Naive thymus-derived CD4-positive, alpha-beta T cell (primary cell): ENCODE results near the gene SOCS6. TPM values are rescaled to one million over a fixed set of nuclear protein-coding genes. Genes with fewer than 3 reads are reported as not detected.

Source experiments
- ATAC-seq: fragments of 150-1000 bp; cut with Tn5 transposase; 2 replicates; pipeline ENCODE4 v1.10.0; 2021; ENCODE audit warnings: mild to moderate bottlenecking, moderate library complexity
- CTCF ChIA-PET: fragments of 350-600 bp; sonication (Branson Sonifier 250); formaldehyde crosslinking; loops from one replicate; lab custom pipeline; 2021; ENCODE audit warnings: antibody characterized with exemption; lab: Charles Lee
- POLR2A ChIA-PET: fragments of 350-600 bp; sonication (Branson Sonifier 250); formaldehyde crosslinking; loops from one replicate; lab custom pipeline; 2021; ENCODE audit warnings: antibody characterized with exemption, inconsistent platforms; lab: Charles Lee
- DNase-seq, 9 donors: peaks; one replicate each; pipeline versions ENCODE4 v3.0.0 to v3.0.0-alpha.2; 2020 to 2022; ENCODE audit warnings: mixed read lengths in 1 of 9
- H3K27ac ChIP-seq: one replicate; pipeline ENCODE4 v1.7.0; 2013; ENCODE audit warnings: mild to moderate bottlenecking, low read depth, low read length, moderate library complexity
- H3K27me3 ChIP-seq, 2 donors: one replicate each; pipeline ENCODE4 v1.7.0; 2013; ENCODE audit warnings: low read length in 2 of 2, mild to moderate bottlenecking in 2 of 2, moderate library complexity in 2 of 2; ENCODE audit not compliant: control insufficient read depth in 2 of 2, insufficient read depth in 2 of 2
- H3K36me3 ChIP-seq, 3 experiments: 1 replicate in 2 of 3; 2 replicates in 1 of 3; pipeline ENCODE4 v1.7.0; 2013; ENCODE audit warnings: low read length in 3 of 3, mild to moderate bottlenecking in 3 of 3, moderate library complexity in 1 of 3; ENCODE audit not compliant: insufficient read depth in 3 of 3, control insufficient read depth in 2 of 3
- H3K4me1 ChIP-seq, 2 donors: one replicate each; pipeline ENCODE4 v1.7.0; 2013; ENCODE audit warnings: low read length in 2 of 2, mild to moderate bottlenecking in 2 of 2, moderate library complexity in 1 of 2; ENCODE audit not compliant: control insufficient read depth in 2 of 2, insufficient read depth in 2 of 2
- H3K4me3 ChIP-seq: 2 replicates; pipeline ENCODE4 v1.7.0; 2013; ENCODE audit warnings: mild to moderate bottlenecking, low read length
- H3K9me3 ChIP-seq, 3 experiments: 1 replicate in 2 of 3; 2 replicates in 1 of 3; pipeline ENCODE4 v1.7.0; 2013; ENCODE audit warnings: low read length in 3 of 3; ENCODE audit not compliant: control insufficient read depth in 2 of 3
- H3K27ac Mint-ChIP-seq, 9 donors: one replicate each; pipeline ENCODE4 v1.8.0; 2020 to 2022; ENCODE audit warnings: mixed read lengths in 9 of 9, mild to moderate bottlenecking in 8 of 9, moderate library complexity in 5 of 9, inconsistent platforms in 2 of 9
- H3K27me3 Mint-ChIP-seq, 5 donors: one replicate each; pipeline ENCODE4 v1.8.0; 2021 to 2022; ENCODE audit warnings: mixed read lengths in 5 of 5, mild to moderate bottlenecking in 1 of 5
- H3K36me3 Mint-ChIP-seq, 5 donors: one replicate each; pipeline ENCODE4 v1.8.0; 2020 to 2022; ENCODE audit warnings: mixed read lengths in 5 of 5, mild to moderate bottlenecking in 3 of 5, inconsistent platforms in 1 of 5
- H3K4me1 Mint-ChIP-seq, 7 donors: one replicate each; pipeline ENCODE4 v1.8.0; 2020 to 2022; ENCODE audit warnings: mixed read lengths in 7 of 7, mild to moderate bottlenecking in 3 of 7, inconsistent platforms in 1 of 7
- H3K4me3 Mint-ChIP-seq, 10 donors: one replicate each; pipeline ENCODE4 v1.8.0; 2020 to 2022; ENCODE audit warnings: mild to moderate bottlenecking in 10 of 10, mixed read lengths in 10 of 10, moderate library complexity in 6 of 10, inconsistent platforms in 2 of 10
- H3K9me3 Mint-ChIP-seq, 11 donors: one replicate each; pipeline ENCODE4 v1.8.0; 2020 to 2022; ENCODE audit warnings: mixed read lengths in 11 of 11, mild to moderate bottlenecking in 4 of 11, inconsistent platforms in 1 of 11, moderate library complexity in 1 of 11
- intact Hi-C, 2 donors: fragments of 100-400 bp; cut with micrococcal nuclease; formaldehyde crosslinking; loops; one replicate each; pipeline ENCODE4 v1.15.1; 2023
- polyA plus RNA-seq, 2 donors: library from polyadenylated mRNA; unstranded; fragments of 300-500 nt; fragmentation: Illumina TruSeq; gene quantifications; one replicate each; pipeline ENCODE4 v1.2.3, GENCODE V29; 2021
- total RNA-seq, 6 experiments: library from RNA in 5 of 6; stranded (reverse) in 5 of 6; gene quantifications; 1 replicate in 5 of 6; 2 replicates in 1 of 6; pipeline ENCODE4 v1.2.3 and lab custom pipeline; 2021 to 2026

Gene SOCS6
- total and polyA plus RNA-seq, 7 experiments from 2014 or later: 0.52 to 4.6 (median 2.3) TPM

DNA sequence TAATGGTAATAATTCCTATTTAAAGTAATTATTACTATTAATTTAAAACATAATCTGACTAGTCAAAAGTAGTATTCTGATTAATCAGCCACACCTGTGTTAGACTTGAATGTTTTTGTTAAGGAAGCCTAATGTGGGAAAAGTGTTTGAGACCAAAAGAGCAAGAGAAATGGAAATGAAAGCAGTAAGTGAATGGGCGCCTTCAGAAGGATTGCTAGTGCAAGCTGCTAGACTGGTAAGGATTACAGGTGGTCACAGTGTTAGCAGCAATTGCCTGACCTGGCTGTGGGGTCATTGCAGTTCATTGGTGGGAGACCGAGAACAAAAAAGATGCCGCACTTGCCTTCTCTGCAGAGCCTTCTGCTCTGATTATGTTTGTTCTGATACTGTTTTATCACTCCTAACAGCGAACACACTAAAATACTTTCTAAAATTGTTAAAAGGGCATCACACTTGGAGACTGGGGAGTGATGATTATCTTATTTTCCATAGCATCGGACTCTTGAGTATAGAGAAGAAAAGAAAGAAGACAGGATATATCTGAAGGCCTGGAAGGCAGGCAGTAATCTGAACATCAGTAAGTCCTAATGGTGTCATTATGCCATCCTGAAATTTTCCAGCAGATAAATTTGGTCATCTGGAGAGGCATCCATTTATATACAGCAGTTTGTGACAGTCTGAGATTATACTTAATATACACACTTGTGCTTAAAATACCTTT, 5.8 kb downstream of the SOCS6 start:
- ATAC-seq: no peak
- H3K27ac ChIP-seq: no peak overlapping the region
- H3K9me3 ChIP-seq: no peaks in the 10 kb centered on the region
- no peak for DNase-seq
- H3K27ac Mint-ChIP-seq: no peak overlapping the region
- CTCF ChIA-PET: no interaction called here
- H3K4me3 ChIP-seq: no peak overlapping the region
- H3K9me3 Mint-ChIP-seq: peaks cover 0 to 4% (median 0%) of the 10 kb centered on the region in 11 donors
- H3K36me3 Mint-ChIP-seq: peaks cover 0 to 5% (median 0%) of the 10 kb centered on the region in 5 donors
- H3K27me3 Mint-ChIP-seq: peaks cover 13 to 44% (median 23%) of the 10 kb centered on the region in 5 donors
- no peaks in the 10 kb centered on the region for H3K4me1 ChIP-seq
- intact Hi-C loops: no loop called here
- peak overlapping the region in 1 of 10 donors; percentile 25 for H3K4me3 Mint-ChIP-seq
- H3K36me3 ChIP-seq: no peaks in the 10 kb centered on the region
- POLR2A ChIA-PET: no interaction called here
- peaks cover 10 to 27% (median 24%) of the 10 kb centered on the region in 7 donors for H3K4me1 Mint-ChIP-seq
- H3K27me3 ChIP-seq: no peaks in the 10 kb centered on the region

DNA sequence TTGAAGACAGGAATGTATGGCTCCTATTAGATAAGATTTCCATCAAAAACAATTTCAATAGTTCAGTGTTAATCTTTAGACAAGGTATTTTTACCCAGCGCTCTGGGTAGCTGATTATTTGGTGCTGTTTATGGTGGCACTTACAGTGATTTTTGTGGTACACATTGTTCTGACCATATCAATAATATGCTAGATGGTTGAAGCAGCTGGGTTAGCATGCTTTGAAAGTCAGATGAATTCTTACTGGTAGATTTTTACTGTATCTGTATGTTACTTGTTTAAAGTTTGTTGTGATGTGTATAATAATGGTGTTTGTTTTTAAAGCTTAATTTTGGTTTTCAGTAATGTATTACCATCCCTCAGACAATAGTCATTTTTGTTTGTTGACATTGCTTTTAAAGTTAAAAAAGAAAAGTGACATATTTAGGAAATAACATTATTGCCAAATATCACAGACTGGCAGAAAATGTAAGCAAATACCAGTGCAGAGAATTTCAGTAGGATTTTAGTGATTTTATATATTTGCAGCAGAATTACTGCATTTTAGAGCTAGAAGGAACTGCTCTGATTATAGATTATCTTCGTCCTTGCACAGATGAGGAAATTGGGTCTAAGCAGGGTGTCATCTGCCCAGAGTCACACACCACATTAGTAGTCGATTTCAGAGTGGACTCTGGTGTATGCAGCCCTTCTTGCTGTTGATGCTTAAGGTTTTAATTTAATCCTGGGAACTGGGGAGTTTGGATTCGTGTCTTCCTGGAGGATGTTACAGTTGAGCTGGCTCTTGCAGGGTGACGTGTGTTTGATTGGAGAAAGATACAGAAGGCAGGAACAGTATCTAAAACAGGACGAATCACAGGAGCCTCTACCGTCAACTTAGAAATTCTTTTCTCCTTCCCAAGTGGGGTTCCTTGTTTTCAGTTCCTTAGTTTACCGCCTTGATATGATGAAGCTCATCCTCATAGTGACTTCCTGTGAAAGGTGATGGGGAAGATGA, 6.6 kb downstream of the SOCS6 start:
- H3K4me3 Mint-ChIP-seq: no peak overlapping the region
- no peaks in the 10 kb centered on the region for H3K4me1 ChIP-seq
- peaks cover 0 to 2% (median 0%) of the 10 kb centered on the region in 11 donors for H3K9me3 Mint-ChIP-seq
- H3K27me3 Mint-ChIP-seq: peaks cover 11 to 36% (median 19%) of the 10 kb centered on the region in 5 donors
- no peak for DNase-seq
- ChIA-PET CTCF (no interaction called here), POLR2A (no interaction called here)
- H3K4me1 Mint-ChIP-seq: peaks cover 6 to 25% (median 17%) of the 10 kb centered on the region in 7 donors
- intact Hi-C loops: no loop called here
- no peaks in the 10 kb centered on the region for H3K27me3 ChIP-seq
- no peaks in the 10 kb centered on the region for H3K36me3 ChIP-seq
- H3K9me3 ChIP-seq: no peaks in the 10 kb centered on the region
- H3K27ac ChIP-seq: no peak overlapping the region
- no peak overlapping the region for H3K4me3 ChIP-seq
- no peak for ATAC-seq
- H3K27ac Mint-ChIP-seq: no peak overlapping the region
- peaks cover 0 to 5% (median 0%) of the 10 kb centered on the region in 5 donors for H3K36me3 Mint-ChIP-seq

DNA sequence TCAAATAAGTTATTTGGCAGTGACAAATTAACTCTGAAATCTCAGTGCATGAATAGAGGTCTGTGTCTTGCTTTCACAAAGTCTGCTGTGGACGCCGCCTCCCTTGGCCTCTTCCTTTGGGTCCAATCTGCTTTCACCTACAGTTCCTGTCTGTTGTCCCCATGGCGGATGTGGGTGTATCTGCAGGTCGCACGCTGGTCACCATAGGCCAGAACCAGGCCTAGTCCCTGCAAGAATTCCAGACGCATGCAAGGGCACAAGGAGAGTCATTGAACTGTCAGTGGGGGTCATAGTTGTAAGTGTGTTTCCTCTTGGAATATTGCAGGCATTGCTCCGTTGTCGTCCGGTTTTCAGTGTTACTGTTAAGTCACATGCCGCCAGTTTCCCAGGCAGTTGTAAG, 7.4 kb downstream of the SOCS6 start:
- no peak overlapping the region for H3K27ac ChIP-seq
- H3K4me1 ChIP-seq: no peaks in the 10 kb centered on the region
- H3K4me3 Mint-ChIP-seq: no peak overlapping the region
- H3K27me3 ChIP-seq: no peaks in the 10 kb centered on the region
- no peaks in the 10 kb centered on the region for H3K9me3 ChIP-seq
- no peak overlapping the region for H3K27ac Mint-ChIP-seq
- H3K36me3 ChIP-seq: no peaks in the 10 kb centered on the region
- ATAC-seq (no peak), DNase-seq (no peak)
- H3K4me3 ChIP-seq: no peak overlapping the region
- POLR2A ChIA-PET: no interaction called here
- peaks cover 3 to 28% (median 15%) of the 10 kb centered on the region in 5 donors for H3K27me3 Mint-ChIP-seq
- H3K36me3 Mint-ChIP-seq: no peaks in the 10 kb centered on the region
- peaks cover 0 to 17% (median 10%) of the 10 kb centered on the region in 7 donors for H3K4me1 Mint-ChIP-seq
- H3K9me3 Mint-ChIP-seq: peaks cover 0 to 2% (median 0%) of the 10 kb centered on the region in 11 donors
- CTCF ChIA-PET: no interaction called here
- intact Hi-C loops: no loop called here

DNA sequence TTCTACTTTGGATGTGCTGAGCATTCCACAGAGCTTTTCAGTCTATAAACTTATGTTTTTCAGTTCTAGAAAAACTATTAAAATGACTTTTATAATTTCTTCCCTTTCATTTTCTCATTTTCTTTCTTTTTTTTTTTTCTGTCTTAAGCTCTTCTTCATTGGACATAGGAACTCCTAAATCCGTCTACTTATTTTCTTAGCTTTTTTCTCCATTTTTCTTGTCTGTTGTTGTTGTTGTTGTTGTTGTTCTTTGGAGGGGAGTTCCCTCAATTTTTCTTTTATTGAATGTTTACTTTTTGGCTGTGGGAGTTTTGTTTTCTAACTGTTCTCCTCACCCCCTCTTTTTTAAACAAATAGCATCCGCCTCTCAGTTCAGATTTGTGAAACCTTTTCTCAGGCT, 7.9 kb downstream of the SOCS6 start:
- H3K4me3 Mint-ChIP-seq: no peak overlapping the region
- no peak overlapping the region for H3K27ac Mint-ChIP-seq
- Histone ChIP-seq H3K4me3 (no peak overlapping the region), H3K27ac (no peak overlapping the region), H3K27me3 (no peaks in the 10 kb centered on the region), H3K4me1 (no peaks in the 10 kb centered on the region), H3K9me3 (no peaks in the 10 kb centered on the region), H3K36me3 (no peaks in the 10 kb centered on the region)
- H3K36me3 Mint-ChIP-seq: no peaks in the 10 kb centered on the region
- H3K4me1 Mint-ChIP-seq: peaks cover 0 to 12% (median 8%) of the 10 kb centered on the region in 7 donors
- ChIA-PET CTCF (no interaction called here), POLR2A (no interaction called here)
- peaks cover 0 to 2% (median 0%) of the 10 kb centered on the region in 11 donors for H3K9me3 Mint-ChIP-seq
- ATAC-seq (no peak), DNase-seq (no peak)
- intact Hi-C loops: no loop called here
- peaks cover under 1 to 23% (median 15%) of the 10 kb centered on the region in 5 donors for H3K27me3 Mint-ChIP-seq

DNA sequence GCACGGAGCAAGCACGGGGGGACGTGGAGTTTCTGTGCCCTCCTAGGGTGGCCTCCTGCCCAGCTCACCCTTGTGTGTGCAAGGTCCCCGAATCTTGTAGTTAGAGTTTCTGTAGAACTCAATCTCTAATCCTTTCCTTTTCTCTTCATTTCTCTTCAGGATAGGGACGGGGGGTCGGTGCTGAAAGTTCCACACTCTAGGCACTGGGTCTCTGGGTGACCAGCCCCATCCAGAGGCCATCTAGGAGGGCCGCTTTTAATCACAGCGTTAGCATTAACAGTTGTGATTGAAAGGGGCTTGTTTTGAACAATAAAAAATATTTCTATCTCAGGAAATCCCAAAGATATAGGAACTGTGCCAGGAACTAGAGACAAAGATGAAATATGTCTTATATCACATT, 10.5 kb downstream of the SOCS6 start:
- H3K4me3 Mint-ChIP-seq: no peak overlapping the region
- ATAC-seq: no peak
- H3K9me3 ChIP-seq: no peaks in the 10 kb centered on the region
- H3K27me3 Mint-ChIP-seq: peaks cover 0 to 8% (median 0%) of the 10 kb centered on the region in 5 donors
- no peak overlapping the region for H3K27ac Mint-ChIP-seq
- no peaks in the 10 kb centered on the region for H3K36me3 Mint-ChIP-seq
- no peaks in the 10 kb centered on the region for H3K36me3 ChIP-seq
- intact Hi-C loops: no loop called here
- H3K27me3 ChIP-seq: no peaks in the 10 kb centered on the region
- POLR2A ChIA-PET: no interaction called here
- H3K4me1 Mint-ChIP-seq: peaks cover 0 to 2% (median 0%) of the 10 kb centered on the region in 7 donors
- H3K4me3 ChIP-seq: no peak overlapping the region
- H3K4me1 ChIP-seq: no peaks in the 10 kb centered on the region
- CTCF ChIA-PET: no interaction called here
- no peak overlapping the region for H3K27ac ChIP-seq
- peaks cover 0 to 6% (median 0%) of the 10 kb centered on the region in 11 donors for H3K9me3 Mint-ChIP-seq
- DNase-seq: no peak

DNA sequence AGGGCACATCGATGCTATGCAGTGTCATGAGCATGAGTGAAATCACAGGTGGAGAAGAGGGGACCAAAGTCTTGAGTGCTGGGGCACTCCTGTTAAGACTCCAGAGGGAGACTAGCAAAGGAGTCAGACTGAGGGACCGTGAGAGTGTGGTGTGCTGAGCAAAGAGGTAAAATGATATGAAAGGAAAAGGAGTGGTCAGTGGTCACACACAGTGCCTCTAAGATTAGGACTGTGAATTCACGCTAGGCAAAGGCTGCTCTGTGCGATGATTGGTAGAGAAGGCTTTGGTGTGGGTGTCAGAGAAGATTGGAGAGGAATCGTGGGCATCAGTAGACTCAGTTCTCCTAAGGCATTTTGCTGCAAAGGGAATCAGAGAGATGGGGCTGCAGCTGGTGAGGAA, 12.8 kb downstream of the SOCS6 start:
- CTCF ChIA-PET: interaction anchor here (0.6 kb wide), 1 partner anchor 18 kb away, joined by 4 read pairs; no protein-coding TSS in a partner anchor
- intact Hi-C loops: no loop called here
- ATAC-seq (no peak), DNase-seq (no peak)
- H3K4me1 Mint-ChIP-seq: no peaks in the 10 kb centered on the region
- POLR2A ChIA-PET: no interaction called here
- H3K9me3 ChIP-seq: no peaks in the 10 kb centered on the region
- H3K4me1 ChIP-seq: no peaks in the 10 kb centered on the region
- no peak overlapping the region for H3K27ac ChIP-seq
- H3K36me3 ChIP-seq: no peaks in the 10 kb centered on the region
- H3K27me3 Mint-ChIP-seq: peaks cover 0 to 3% (median 0%) of the 10 kb centered on the region in 5 donors
- peaks cover 0 to 11% (median 0%) of the 10 kb centered on the region in 11 donors for H3K9me3 Mint-ChIP-seq
- no peak overlapping the region for H3K27ac Mint-ChIP-seq
- H3K4me3 Mint-ChIP-seq: no peak overlapping the region
- H3K36me3 Mint-ChIP-seq: no peaks in the 10 kb centered on the region
- no peak overlapping the region for H3K4me3 ChIP-seq
- H3K27me3 ChIP-seq: no peaks in the 10 kb centered on the region
